HG02938 (cell line): Measurements from ENCODE around the gene AOAH.
A peak's percentile ranks its signal among the peaks of the same experiment; 100 is the strongest.

Source experiments
- ATAC-seq: cut with Tn5 transposase; IDR thresholded peaks from one replicate; pipeline ENCODE4 v1.9.1; 2021; ENCODE audit warnings: mild to moderate bottlenecking, moderate library complexity; ENCODE audit not compliant: unreplicated experiment

AOAH gene

GRCh38 chr7:36565792-36566356 is 158.4 kb downstream of the AOAH start:
- no peak for ATAC-seq

GRCh38 chr7:36564489-36564888 is 159.8 kb downstream of the AOAH start:
- ATAC-seq = no peak

DNA sequence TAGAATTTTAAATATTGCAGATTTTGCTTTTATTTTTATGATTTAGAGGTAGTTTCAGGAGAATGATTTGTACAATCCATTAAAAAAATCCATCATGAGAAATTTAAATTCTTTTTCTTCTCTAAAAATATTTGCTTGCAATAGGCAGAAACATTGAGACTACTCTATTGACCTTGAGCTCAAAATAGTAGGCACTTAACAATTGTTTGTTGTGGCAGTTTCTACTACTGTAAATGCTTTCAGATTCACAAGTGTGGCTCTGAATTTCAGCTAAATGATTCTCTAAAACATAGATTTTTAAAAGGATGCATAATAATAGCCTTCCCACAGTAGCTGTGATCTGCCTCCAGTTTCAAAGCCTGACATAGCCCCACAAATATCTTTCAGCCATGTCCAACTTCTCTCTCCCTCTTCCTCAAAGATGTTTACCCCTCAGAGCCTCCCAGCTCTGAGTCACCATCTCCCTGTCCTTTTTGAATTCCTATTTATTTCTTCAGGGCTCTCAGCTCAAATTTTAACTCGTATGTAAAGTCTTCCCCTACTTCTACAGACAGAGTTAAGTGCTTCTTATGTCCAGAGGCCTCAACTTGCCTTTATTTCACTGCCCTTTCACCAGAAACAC is 160.5 kb downstream of the AOAH start:
- ATAC-seq = no peak

DNA sequence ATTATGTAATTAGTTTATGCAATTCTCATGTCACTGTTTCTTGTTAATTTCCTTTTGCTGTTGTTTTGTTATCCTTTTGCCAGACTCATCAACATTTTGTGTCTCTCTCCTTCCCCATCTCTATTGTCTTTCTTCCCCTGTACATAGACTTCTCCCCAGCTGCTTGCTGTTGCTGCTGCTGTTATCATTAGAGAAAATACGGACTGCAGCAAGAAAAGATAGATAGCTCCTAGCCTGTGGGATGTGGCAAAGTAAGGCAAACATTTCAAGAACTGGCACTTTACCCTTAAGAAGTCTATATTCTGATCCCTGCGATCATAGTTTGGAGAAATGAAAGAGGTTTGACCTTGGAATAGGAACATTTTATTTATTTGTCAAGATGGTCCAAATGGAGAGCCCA is 162.2 kb downstream of the AOAH start:
- no peak for ATAC-seq

- ATAC-seq = no peak
These were observed 175.3 kb downstream of the AOAH start for GRCh38 chr7:36549029-36549428.

DNA sequence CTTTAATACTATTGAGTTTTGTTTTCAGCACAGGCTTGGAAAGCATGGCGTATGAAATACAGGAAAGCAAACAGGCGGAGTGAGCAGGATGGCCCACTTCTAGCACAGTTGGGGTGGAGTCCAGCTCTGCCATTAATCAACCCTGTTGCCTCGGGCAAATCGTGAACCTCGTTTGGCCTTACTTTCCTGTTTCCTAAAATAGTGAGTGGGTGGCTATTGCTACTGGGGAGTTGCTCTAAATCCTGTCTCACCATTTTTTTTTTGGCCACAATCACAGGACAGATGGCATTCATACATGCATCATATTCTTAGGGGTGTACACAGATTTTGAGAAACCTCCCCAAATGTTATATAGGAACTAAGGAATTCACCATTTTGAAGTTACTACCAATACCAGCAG is 176.9 kb downstream of the AOAH start:
- ATAC-seq = no peak

- ATAC-seq = no peak
These were observed 178.0 kb downstream of the AOAH start for GRCh38 chr7:36546331-36546730.

GRCh38 chr7:36545291-36545690 is 179.0 kb downstream of the AOAH start:
- no peak for ATAC-seq

- ATAC-seq = no peak
These were observed 186.2 kb downstream of the AOAH start for GRCh38 chr7:36538126-36538525.

GRCh38 chr7:36535866-36536664 is 188.2 kb downstream of the AOAH start:
- no peak for ATAC-seq

DNA sequence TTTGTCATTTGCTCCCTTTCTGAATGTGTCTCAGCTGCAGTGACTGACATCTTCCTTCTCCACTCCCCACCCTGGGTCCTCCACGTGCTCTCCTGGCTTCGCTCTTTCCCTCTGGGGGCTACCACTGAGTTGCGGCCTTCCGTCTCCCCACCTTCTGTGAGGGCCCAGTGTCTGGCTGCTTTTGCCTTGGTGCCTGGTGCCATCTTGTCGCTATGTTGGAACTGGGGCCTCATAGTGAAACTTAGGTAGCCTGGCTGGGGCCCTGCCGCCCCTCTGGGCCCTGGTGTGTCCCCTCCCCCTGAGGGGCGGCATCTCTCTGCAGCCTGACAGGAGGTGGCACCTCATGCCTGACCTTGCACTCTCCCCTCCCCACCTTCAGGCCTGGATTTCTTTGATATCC is 190.6 kb downstream of the AOAH start:
- ATAC-seq = no peak

DNA sequence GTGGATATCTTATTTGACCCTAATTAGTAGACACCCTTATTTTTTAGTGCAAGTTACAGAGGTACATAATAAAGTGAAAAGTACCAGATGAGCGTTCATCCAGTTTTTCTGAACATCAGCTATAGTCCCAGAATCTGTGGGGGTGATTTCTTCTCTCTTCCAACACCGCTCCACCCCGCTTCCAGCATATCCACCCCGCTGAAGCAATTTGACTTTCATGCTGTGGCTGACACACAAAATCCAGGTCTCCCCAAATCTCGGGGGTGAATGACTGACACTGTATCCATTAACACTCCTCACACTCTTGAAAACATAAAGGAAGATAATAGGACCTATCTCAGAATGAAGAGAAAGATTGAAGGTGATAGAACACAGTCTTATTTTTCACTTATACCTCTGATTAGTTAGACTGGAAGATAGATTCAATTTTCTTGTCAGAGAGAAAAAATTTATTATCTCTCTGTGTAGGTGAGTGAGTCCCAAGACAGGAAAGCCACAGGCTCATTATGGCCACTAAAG is 191.3 kb downstream of the AOAH start:
- no peak for ATAC-seq

DNA sequence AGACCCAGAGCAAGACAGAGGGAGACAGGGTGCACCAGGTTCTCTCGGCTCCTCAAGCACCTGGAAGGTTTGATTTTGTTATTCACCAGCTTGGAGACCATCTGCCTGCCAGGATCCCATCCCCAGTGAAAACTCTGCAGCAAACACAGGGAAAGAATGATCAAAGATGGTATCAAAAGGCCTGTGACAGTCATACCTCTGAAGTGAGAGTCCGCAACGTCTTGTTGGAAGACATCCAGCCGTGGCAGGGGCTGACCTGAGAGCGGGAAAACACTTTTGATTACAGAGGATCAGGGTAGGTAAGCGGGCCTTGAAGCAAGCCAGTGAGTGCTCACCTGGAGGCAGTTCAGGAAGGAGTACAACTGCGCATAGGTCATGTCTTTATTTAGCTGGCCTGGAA is 192.3 kb downstream of the AOAH start:
- no peak for ATAC-seq

- ATAC-seq = no peak
These were observed 193.8 kb downstream of the AOAH start for GRCh38 chr7:36530456-36530855.

DNA sequence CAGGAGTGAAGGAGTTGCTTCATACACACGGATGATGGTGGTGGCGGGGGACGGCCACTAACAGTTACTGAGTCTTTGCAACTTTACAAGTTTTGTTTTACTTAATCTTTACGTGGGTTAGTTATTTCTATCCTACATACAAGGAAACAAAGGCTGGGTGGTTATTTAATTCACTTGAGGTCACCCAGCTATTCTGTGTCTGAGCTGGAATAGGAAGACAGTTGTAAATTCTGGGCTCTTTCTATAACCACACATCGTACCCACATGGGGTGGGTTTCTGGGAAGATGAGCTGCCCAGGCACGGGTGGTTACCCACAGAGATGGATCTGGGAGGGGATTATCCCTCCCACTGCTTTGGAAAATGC is 196.8 kb downstream of the AOAH start:
- no peak for ATAC-seq

- ATAC-seq = peak; percentile 70
These were observed 197.3 kb downstream of the AOAH start for GRCh38 chr7:36526863-36527548.

DNA sequence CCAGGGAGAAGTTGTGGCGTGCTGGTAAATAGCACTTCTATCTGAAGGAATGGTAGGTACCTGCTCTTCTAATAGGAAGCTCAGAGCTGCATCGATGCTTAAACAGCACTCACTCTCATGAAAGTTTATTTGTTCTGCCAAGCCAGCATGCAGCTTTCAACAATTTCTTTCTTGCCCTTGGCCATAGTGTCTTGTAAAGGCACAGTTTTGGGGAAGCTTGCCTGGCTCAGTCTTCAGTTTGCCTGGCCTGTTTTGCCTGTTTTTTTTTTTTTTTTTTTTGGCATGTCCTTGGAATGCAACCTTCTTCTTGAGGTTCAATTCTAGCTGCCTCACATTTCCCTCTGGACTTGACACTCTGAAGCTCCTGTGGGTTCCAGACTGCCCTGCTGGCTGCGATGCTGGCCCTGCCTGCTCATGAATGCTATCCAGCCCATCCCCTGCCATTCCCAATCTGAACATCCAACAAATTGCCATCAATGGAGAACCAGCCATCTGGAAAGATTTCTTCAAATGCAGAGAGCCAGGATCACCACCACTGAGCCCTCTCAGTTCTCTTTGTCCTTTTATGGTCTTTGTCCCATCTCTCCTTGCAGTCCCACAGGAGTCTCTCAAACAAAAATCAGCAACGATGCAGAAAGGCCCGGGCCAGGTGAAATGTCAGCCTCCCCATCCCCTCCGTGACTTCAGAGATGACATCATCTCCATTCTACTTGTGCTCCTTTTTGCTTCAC is 200.8 kb downstream of the AOAH start:
- ATAC-seq = no peak

- ATAC-seq = no peak
These were observed 201.8 kb downstream of the AOAH start for GRCh38 chr7:36522453-36523007.

GRCh38 chr7:36521911-36522310 is 202.4 kb downstream of the AOAH start:
- no peak for ATAC-seq

DNA sequence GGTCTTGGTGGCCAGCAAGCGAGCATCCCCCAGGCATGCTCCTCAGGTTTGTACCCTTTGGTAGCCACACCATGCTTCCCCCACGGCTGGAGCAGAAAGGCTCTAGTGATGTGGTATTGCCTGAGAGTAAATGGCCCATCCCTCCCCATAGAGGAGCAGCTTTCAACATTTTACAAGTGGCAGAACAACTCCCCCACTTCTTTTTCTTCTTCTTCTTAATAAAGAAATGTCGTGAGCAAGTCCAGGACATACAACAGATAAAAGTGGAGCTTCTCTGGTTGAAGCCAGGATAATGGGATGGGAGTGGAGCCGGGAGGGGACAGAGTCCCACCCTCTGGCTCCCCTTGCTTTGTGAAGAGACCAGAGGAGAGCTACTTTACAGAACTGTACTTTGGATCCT is 203.2 kb downstream of the AOAH start:
- no peak for ATAC-seq

- no peak for ATAC-seq
These were observed 208.4 kb downstream of the AOAH start for GRCh38 chr7:36515847-36516246.
